BE2C (cell line): Measurements from ENCODE around the gene SOWAHB.
"Not testable (repeated sequence)": the region's sequence is repeated elsewhere in the genome, so short reads cannot be mapped to it uniquely, and the experiment has no call there.

Experiments
- DNase-seq: peaks from one replicate; pipeline ENCODE4 v3.0.0-alpha.2; 2020
- H3K27me3 ChIP-seq: fragments of 250-450 bp; sonication (Bioruptor Pico); 2 replicates; pipeline ENCODE4 v1.5.1; 2020; ENCODE audit warnings: mild to moderate bottlenecking
- H3K36me3 ChIP-seq: fragments of 250-450 bp; sonication (Bioruptor Pico); 2 replicates; pipeline ENCODE4 v1.5.1; 2020; ENCODE audit warnings: mild to moderate bottlenecking
- H3K4me1 ChIP-seq: fragments of 250-450 bp; sonication (Bioruptor Pico); 2 replicates; pipeline ENCODE4 v1.5.1; 2020
- H3K4me3 ChIP-seq: 2 replicates; pipeline ENCODE4 v1.5.1; 2011; ENCODE audit warnings: low read depth, low read length
- H3K9me3 ChIP-seq: fragments of 250-450 bp; sonication (Bioruptor Pico); 2 replicates; pipeline ENCODE4 v1.5.1; 2020
- TF ChIP-seq, protein P1 (sequence below): IDR thresholded peaks from 2 replicates; pipeline ENCODE4 v1.5.1; 2012; ENCODE audit warnings: mild to moderate bottlenecking, low read depth, low read length

Gene SOWAHB

GRCh38 chr4:76886848-76887441, 11.0 kb downstream of the SOWAHB start:
- DNase-seq = no peak
- TF ChIP-seq, protein P1, sequence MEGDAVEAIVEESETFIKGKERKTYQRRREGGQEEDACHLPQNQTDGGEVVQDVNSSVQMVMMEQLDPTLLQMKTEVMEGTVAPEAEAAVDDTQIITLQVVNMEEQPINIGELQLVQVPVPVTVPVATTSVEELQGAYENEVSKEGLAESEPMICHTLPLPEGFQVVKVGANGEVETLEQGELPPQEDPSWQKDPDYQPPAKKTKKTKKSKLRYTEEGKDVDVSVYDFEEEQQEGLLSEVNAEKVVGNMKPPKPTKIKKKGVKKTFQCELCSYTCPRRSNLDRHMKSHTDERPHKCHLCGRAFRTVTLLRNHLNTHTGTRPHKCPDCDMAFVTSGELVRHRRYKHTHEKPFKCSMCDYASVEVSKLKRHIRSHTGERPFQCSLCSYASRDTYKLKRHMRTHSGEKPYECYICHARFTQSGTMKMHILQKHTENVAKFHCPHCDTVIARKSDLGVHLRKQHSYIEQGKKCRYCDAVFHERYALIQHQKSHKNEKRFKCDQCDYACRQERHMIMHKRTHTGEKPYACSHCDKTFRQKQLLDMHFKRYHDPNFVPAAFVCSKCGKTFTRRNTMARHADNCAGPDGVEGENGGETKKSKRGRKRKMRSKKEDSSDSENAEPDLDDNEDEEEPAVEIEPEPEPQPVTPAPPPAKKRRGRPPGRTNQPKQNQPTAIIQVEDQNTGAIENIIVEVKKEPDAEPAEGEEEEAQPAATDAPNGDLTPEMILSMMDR = no peak
- H3K9me3 ChIP-seq = no peaks in the 10 kb centered on the region
- no peak overlapping the region for H3K4me3 ChIP-seq
- no peaks in the 10 kb centered on the region for H3K36me3 ChIP-seq
- H3K4me1 ChIP-seq = no peaks in the 10 kb centered on the region
- H3K27me3 ChIP-seq = no peaks in the 10 kb centered on the region; the same call in 1 of the 2 replicates

DNA sequence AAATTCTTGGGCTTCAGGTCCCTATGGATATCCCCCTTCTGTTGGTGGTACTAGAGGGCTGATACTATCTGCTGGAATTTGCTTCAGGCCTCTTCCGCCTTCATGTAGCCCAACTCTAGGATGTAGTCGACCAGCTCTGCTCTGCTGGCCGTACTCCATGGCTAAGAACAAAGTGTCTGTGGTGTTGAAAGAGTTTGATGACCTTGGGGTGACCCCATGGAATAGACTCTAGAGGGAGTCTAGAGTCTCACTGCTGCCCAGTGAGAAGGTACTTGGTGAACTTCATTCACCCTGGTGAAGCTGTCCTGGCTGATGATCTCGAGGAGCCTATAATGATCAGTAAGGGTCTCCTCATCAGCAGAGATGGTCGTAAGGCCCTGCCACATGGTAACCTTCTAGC, 11.7 kb downstream of the SOWAHB start:
- TF ChIP-seq, protein P1 = no peak
- Histone ChIP-seq H3K9me3 (no peaks in the 10 kb centered on the region), H3K36me3 (no peaks in the 10 kb centered on the region), H3K4me3 (no peak overlapping the region), H3K4me1 (no peaks in the 10 kb centered on the region), H3K27me3 (peaks cover 3% of the 10 kb centered on the region; the same call in 1 of the 2 replicates)
- DNase-seq = no peak

DNA sequence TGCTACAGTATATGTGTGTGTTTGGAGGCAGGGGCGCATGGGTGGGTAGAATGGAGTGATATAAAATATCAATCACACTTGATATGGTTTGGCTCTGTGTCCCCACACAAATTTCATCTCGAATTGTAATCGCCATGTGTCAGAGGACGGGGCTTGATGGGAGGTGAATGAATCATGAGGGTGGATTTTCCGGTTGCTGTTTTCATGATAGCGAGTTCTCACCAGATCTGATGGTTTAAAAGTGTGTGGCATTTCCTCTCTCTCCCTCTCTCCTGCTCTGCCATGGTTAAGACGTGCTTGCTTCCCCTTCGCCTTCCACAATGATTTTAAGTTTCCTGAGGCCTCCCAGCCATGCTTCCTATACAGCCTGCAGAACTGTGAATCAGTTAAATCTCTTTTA, 14.8 kb downstream of the SOWAHB start:
- Histone ChIP-seq H3K27me3 (peaks cover 5% of the 10 kb centered on the region; the same call in 1 of the 2 replicates), H3K4me1 (no peaks in the 10 kb centered on the region), H3K4me3 (no peak overlapping the region), H3K9me3 (no peaks in the 10 kb centered on the region), H3K36me3 (no peaks in the 10 kb centered on the region)
- TF ChIP-seq, protein P1 = no peak
- no peak for DNase-seq

- no peak for DNase-seq
- H3K9me3 ChIP-seq = no peaks in the 10 kb centered on the region
- no peak overlapping the region for H3K4me3 ChIP-seq
- TF ChIP-seq, protein P1 = no peak
- peaks cover 5% of the 10 kb centered on the region; the same call in 1 of the 2 replicates for H3K27me3 ChIP-seq
- no peaks in the 10 kb centered on the region for H3K4me1 ChIP-seq
- no peaks in the 10 kb centered on the region for H3K36me3 ChIP-seq
Observed at GRCh38 chr4:76882630-76883029, 15.3 kb downstream of the SOWAHB start.

- Histone ChIP-seq H3K27me3 (peaks cover 5% of the 10 kb centered on the region; the same call in 1 of the 2 replicates), H3K9me3 (no peaks in the 10 kb centered on the region), H3K4me1 (no peaks in the 10 kb centered on the region), H3K4me3 (no peak overlapping the region), H3K36me3 (no peaks in the 10 kb centered on the region)
- TF ChIP-seq, protein P1 = no peak
- no peak for DNase-seq
Observed at GRCh38 chr4:76881375-76881774, 16.6 kb downstream of the SOWAHB start.

DNA sequence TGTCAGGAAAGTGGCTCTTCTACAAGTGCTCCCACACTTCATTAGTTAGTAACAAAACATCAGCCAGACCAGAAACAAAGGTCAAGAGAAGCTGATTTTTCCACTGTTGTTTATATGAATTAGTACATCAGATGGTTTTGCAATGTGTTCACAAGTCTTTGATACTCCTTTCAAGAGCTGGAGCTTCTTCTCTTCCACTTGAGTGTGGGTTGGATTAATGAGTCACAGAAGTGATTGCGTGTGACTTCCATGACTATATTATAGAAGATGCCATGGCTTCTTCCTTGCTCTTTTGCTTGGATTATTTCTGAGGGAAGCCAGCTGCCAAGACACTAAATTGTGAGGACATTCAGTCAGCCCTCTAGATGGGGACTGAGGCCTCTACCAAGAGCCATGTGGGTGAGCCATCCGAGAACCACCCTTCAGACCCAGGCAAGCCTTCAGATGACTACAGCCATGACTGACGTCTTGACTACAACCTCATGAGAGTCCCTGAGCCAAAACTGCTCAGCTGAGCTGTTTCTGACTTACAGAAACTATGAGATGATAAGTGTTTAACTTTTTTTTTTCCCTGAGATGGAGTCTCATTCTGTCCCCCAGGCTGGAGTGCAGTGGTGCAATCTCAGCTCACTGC, 18.1 kb downstream of the SOWAHB start:
- TF ChIP-seq, protein P1 = no peak
- DNase-seq = no peak
- no peak overlapping the region for H3K4me3 ChIP-seq

GRCh38 chr4:76878641-76879165, 19.2 kb downstream of the SOWAHB start:
- H3K27me3 ChIP-seq, H3K9me3 ChIP-seq, H3K4me3 ChIP-seq: not testable (repeated sequence)

More for the DNA sequence above, 18.1 kb downstream of the SOWAHB start:
- no peaks in the 10 kb centered on the region for H3K36me3 ChIP-seq
- H3K4me1 ChIP-seq = no peaks in the 10 kb centered on the region
- peaks cover 5% of the 10 kb centered on the region; the same call in 1 of the 2 replicates for H3K27me3 ChIP-seq
- H3K9me3 ChIP-seq = no peaks in the 10 kb centered on the region

More at GRCh38 chr4:76878641-76879165, 19.2 kb downstream of the SOWAHB start:
- not testable (repeated sequence) for H3K36me3 ChIP-seq, H3K4me1 ChIP-seq, DNase-seq
